Activated CD8-positive, alpha-beta memory T cell treated with anti-CD3 and anti-CD28 coated beads, Interleukin-2, amount 50 U/mL, for 48 hours (primary cell): ENCODE measurements around the gene DHRS1.
A peak's percentile ranks its signal among the peaks of the same experiment; 100 is the strongest.

Source experiments
- DNase-seq: peaks from one replicate; pipeline ENCODE4 v3.0.0-alpha.2; 2020

Gene DHRS1

DNA sequence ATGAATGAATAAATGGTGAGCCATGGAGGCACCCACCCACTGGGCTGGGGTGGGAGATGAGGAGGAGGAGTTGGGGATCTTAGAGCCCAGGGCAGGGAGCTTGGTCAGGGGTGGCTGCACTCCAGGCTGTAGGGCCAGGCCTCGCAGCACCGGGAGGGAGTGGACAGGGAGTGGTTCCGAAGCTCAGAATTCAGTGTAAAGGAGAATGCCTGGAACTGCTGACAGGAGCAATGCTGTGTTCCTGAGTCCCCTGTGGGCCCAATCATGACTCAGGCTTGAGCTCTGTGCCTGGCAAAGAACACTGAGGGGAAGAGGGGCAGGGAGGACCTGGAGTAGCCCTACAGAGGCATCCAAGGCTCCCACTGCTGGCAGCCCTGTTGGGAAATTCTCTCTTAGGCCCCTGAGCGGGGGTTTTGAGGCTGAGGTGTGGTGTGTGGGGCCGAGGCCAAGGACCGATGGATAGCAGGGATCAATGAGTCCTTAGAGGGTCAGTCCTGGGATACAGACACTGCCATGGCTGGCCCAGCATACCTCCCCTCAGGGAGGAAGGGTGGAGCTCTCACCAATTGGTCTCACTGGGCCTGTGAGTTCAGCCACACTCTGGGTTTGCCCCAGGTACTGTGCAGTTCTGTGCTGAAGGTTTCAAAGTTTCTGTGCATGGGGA is 18.7 kb downstream of the DHRS1 start:
- no peak for DNase-seq

DNA sequence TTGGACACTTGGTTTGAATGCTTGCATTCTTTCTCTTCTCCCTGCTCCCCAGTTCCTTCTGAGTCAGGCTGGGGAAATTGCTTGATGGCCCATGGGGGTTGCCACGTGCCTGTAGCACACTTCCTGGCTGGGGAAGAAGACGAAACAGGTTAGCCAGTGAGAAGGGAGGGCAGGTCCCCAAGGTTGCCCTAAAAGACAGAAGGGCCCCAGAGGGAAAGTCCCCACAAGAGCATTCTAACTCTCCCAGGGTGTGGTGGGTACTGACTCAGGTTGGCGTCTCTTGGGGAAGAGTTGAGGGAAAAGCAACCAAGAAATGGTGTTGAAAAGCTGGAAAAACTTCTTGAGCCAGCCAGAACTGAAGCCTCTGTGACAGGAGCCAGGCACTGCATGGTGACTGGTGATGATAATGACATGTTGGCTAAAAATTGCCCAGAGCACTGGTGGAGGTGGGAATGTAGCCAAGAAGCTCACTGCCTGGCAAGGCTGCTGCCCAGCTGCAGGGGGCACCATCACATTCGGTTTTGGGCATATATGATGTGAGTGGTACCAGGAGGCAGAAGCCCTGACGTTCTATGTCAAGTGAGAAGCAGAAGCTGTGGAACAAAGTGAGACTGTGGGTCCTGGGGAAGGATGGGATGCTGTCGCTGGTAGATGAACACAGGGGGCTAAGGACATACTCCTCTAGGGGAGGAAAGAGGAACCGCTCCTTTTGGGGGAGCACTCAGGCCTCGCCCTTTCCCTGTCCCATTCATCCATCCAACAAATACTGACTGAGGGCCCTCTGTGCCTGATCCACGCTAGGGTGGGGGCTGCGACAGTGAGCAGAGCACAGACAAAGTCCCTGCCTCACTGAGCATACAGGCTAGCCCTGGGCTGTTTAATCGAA is 20.0 kb downstream of the DHRS1 start:
- peak; percentile 66 for DNase-seq

DNA sequence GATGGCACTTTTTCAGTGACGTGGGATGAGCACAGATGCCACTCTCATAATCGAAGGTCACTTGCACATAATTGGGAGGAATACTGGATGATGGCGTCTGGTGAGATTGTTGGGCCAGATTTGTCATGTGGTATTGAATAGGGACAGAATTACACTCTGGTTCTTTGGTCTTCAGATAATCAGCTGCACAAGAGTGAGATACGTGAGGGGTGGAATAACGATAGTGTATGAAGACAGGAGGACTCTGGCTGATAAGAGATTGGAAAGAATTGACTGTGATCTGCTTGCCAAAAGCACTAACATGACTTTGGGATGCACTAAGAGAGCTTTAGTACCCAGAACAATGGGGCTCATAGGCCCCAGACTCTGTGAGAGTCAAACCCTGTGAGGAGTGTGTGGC is 21.2 kb downstream of the DHRS1 start:
- no peak for DNase-seq

DNA sequence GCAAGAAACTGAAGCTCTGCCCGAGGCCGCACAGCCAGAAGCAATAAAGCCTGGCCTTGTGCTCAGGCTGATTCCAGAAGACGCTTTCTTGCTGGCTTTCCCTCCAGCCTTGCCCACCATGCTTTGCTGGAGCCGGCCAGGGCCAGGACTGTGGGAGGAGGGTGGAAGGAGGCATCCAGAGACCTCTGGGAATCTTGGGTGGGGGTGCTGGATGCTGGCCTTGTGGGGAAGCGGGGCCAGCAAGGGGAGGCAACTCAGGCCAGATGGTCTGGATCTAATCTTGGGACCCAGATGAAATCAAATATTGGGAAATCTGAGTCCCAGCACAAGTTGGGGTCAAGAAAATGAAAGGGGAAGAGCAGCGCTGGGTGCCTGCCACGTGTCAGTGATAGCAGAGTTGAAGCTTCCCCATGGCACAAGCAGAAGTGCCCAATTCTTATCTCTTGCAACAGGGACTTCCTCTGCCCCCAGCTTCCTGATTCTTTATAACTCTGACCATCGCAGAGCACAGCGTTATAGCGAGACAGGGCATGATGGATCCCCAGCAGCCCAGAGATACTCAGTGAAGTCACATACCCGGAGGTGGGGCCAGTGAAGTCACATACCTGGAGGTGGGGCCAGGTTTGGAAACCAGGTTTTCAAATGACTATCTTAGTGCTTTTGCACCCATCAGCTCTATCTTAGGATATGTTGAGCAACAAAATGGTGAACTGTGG is 21.8 kb downstream of the DHRS1 start:
- no peak for DNase-seq

DNA sequence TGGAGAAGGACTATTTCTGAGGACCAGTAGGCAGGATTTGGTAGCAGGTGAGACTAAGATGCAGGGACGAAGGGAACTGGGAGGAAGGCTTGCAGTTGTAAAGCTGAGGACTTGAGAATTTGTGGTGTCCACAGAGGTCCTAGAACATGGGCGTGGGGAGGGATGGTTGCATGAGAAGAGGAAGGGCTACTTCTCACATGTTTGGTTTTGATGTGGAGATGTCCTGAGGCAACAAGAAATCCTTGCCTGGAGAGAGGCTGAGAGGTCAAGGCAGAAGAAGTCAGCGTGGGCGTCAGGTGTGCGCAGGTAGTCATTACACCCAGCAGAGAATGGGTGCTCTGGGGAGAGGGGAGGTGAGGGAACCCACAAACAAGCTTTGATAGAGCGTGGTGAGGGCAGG is 22.5 kb downstream of the DHRS1 start:
- no peak for DNase-seq

DNA sequence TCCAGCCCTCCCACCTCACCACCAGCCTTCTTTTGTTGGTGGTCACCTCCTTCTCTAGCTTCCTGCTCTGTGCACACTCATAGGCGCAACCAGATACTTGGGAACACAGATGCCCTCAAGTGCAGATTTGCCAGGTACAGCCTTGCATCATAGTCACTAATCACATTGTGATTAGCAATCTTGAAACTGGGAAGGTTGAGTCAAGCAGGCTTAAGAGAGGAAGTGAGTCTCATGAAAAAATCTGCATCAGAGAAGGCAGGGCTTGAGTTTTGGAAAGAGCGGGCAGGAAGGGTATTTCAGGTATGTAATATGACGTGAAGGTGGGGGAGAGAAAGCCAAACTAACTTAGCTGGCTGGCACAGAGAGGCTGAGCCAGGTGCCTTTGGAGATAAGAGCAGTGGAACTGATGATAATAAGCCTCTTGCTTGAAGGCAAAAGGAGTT is 25.5 kb downstream of the DHRS1 start:
- DNase-seq: peak; percentile 64

DNA sequence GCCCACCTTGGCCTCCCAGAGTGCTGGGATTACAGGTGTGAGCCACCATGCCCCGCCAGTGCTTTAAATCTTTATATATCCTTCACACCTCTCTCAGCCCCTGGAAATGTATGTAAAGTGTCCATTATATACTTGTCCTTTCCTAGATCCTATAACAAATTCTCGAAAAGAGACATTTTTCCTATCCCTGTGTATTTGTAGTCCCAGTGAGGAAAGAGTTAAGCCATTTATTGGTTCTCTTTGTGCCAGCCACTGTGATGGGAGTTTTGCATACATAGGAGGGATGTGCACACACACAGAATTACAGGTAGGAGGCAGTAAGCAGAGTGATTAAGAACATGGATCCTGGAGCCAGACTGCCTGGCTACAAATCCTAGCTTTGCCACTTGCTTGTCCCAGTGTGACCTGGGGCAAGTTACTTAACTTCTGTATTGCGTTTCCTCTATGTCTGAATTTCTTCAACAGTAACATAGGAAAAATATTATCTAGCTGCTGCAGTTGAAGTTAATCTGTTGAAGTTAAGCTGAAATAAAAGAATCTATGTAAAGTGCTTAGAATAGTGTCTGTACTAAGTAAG is 26.1 kb downstream of the DHRS1 start:
- DNase-seq: no peak

DNA sequence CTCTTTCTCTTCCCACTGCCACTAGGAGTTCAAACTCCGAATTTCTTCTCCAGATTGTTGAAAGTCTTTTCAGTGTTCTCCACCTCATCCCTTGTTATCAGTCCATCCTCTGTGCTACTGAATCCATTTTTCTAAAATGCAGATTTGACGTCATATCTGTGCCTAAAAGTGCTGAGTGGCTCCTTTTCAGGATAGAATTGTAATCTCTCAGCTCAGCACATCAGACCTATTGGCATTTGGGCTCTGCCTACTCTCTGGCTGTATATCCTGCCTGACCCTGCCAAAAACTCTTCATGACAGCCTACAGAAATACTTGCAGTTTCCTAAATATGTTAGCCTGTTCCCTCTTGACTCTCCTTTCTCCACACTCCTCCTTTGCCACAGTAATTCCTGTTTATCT is 27.1 kb downstream of the DHRS1 start:
- no peak for DNase-seq

DNA sequence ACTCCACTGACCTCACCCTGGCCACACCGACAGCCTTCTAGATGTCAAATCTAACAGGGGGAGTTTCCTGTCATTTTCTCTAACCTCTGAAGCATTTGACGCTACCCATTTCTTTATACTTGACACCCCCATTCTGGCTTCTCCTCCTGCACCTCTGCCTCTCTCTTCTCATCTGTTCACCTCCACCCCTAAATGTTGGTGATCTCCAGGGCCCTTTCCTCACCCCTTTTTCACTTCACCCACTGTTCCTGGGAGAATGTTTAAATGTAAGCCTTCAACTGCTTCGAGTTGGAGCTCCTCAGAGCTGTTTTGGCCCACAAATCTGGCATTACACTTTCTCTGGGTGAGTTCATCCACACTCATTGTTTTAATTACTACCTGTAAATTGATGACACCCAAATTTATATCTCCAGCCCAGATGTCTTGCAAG is 27.7 kb downstream of the DHRS1 start:
- no peak for DNase-seq

DNA sequence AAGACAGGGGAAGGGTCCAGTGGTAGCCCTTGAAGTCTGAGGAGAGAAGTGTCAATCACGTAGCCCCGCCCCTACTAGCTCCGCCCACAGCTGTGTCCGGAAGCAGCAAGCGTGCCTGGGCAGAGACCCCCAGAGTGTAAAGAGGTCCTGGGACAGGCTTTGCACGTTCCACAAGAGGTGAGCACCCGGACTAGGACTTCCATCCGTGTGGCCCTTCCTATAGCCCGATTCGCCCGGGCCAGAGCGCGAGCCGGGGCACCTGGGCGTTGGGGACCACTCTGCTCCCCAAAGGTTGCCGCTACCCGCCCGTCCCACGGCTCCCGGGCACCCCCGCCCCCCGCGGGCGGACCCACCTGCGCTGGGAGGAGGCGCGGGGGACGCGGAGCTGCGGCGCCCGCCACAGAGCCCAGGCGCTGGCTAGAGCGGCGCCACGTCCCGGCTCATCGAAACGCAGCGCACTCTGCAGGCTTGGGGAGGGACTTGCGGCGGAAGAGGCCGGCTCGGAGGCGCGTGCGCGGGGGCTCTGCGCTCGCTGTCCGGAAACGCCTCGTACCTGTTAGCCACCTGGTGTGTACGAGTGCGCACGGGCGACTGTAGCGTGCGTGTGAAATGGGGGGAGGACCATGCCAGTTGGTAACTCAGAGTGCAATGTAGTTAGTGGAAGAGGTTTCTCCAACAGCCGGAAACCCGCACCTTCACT is 28.3 kb downstream of the DHRS1 start, which contains the start of gene RABGGTA:
RABGGTA (minus strand) TSS at position 464 of the 700 bp plus-strand sequence. CDS start 482 bp downstream, outside the sequence.
- DNase-seq: peak; percentile 93

DNA sequence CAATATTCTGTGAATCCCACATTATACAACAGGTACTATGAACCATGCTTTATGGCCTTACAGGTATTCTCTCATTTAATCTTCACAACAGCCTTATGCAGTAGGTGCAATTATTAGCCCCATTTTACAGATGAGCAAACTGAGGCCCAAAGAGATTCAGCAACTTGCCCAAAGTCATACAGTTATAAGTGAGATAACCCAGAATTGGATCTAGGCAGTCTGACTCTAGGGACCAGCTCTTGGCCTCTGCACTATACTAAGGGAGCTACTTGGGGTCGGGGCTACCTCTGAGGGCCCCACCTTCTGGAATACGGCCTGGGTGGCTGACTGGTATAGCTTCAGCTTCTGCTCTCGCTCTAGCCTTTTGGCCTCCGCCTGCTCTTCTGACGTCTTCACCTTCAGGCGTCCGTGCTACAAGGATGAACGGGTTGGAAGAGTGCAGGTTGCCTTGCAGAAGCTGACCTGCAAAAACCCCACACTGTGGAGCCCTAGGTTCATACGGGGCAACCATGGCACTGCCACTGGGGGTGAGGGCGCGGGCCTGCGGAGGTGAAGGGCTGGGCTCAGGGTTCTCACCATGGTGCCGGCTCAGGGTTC is 28.9 kb downstream of the DHRS1 start:
- no peak for DNase-seq

DNA sequence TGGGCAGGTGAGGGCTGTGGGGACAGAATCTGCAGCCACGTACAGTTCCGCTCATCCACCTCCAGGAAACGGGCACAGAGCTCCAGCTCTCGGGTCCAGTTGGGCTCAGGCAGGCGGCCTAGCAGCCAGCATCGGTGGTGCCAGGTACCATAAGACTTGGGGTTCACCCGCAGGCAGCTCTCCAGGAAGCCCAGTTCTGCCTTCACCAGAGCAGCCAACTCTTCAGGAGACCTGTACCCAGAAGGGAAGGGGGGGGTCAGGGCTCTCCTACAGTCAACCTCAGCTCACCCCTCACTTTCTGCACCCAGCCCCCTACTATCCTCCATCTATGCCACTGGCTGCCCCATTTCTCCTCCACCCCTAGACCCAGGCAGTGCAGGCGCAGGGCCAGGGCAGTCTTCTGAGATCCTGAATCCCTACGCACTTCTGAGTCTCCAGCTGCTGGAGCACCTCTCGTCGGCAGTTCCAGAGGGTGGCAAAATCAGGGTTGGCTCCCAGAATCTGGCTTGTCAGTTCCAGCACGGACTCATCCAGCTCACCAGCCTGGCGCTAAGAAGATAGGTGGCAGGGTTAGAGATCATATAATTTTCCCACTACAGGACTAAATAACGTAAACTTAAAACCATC is 29.6 kb downstream of the DHRS1 start:
- no peak for DNase-seq

DNA sequence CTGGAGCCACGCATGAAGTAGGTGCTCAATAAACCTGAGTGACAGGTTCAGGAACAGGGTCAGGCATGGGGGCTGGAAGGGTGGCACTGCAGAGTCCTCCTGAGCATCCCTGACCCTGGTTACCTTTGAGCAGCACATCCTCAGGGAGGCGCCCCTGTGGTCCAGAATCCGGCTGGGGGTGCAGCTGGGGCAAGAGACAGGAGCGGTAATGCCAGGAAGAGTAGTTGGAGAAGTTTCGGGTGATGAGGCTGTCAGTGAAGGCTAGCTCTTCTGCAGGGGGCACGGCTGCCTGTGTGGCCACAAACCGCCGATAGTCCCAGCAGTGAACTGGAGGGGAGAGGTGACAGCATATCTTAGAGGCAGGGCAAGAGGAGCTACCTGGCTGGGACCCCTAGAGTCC is 30.2 kb downstream of the DHRS1 start:
- no peak for DNase-seq

DNA sequence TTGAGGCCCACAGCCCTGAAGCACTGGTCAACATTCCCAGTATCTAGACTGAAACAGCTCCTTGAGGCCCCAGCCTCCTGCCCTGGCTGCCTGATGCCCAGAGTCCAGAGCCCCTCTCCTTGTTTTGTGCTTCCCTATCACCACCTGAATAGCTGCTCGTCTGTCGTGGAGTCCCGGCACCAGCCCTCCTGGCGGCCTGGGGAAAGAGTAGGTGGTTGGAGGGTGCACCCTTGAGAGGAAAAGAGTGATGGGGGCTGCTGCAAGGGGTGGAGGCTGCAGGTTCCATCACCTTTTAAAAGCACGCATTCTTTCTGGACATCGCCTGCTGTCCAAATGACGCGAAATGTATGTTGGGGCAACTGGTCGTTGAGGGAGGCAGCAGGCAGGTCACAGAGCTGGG is 31.4 kb downstream of the DHRS1 start:
- no peak for DNase-seq

DNA sequence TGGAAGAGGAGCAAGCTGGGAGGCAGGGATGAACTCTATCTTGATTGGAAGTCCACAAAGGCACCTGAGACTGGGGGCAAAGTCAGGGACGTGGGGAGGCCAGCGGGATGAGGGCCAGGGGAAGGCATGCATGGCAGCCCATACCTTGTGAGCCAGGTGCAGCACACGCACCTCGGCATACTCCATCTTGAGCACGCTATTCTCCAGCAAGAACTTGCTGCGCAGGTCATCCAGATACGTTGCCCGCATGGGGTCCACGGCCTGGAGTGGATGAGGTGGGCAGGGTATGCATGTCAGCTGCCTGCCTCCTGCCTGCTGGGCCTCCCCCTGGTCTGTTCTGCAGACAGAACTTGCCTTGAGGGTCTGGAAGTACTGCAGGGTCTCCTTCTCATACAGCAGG is 32.1 kb downstream of the DHRS1 start:
- no peak for DNase-seq

DNA sequence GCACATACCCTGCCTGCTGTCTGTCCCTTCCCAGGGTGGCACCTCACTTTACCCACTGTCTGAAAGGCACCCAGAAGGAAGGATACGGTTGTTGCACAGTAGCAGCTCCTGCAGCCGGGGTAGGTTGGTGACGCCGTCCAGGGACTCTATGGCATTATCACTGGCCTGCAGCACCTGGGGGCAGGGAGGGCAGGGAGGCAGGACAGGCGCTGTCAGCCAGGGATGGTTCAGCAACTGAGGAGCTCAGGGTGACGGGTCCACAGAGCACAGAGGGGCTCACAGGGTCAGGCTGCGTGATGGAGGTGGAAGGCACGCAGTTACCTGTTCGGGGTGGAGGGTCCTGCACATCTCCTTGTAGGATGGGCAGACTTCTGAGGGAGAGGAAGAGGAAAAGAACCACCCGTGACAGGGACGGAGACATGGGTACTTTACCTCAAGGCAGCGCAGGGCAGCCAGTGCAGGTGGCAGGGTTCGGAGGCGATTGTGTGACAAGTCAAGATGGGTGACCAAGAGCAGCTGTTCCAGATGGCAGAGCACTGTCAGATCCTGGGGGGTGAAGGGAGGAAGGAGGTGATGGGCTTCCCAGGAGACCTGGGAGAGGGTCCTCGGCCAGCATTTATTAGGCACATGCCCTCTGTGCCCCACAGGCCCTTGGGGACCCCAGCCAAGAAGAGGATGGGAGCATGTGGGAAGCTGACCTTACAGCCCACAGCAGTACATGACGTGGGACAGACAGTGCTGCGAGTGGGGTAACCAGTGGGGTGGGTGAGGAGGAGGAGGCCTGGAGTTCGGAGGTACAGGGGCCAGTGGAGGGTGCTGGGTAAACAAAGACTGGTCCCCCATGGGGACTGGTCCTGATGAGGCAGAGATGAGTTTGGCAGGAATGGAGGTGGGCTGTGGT is 33.0 kb downstream of the DHRS1 start:
- no peak for DNase-seq

DNA sequence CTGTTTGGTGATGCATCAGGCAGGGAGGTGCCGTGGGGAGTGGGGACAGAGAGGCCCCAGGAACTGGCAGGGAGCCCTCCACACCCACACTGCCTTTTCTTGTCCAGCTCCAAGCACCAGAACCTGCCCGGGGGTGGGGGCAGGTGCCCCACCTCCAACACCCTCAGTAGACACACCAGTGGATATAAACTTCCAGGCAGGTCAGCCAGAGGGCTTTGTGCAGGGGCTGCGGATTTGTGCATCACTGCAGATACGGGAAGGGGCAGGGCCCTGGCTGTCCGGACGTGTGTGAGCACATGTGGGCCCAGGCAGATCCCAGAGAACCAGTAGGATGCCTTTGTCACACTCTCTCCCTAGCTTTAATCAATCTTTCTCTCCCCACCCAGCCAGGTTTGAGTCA is 35.3 kb downstream of the DHRS1 start:
- no peak for DNase-seq

DNA sequence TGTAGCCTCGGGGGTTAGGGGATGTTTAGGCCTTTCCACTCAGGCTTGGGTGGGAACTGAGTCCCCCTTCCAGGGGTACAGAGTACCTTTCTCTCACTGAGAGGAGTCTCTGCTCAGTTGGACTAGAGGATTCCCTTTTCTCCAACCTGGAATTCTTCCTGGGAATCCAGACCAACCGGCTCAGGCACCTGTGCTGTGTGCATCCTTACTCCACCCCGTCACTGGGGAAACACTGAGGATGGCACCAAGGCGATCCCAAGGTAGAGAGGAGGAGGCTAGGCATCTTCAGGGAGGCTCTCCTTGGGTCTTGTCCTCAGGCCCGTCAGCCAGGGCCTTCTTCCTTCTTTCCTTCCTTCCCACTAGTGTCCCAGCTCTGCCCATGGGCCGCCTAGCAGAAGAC is 35.7 kb downstream of the DHRS1 start:
- no peak for DNase-seq

DNA sequence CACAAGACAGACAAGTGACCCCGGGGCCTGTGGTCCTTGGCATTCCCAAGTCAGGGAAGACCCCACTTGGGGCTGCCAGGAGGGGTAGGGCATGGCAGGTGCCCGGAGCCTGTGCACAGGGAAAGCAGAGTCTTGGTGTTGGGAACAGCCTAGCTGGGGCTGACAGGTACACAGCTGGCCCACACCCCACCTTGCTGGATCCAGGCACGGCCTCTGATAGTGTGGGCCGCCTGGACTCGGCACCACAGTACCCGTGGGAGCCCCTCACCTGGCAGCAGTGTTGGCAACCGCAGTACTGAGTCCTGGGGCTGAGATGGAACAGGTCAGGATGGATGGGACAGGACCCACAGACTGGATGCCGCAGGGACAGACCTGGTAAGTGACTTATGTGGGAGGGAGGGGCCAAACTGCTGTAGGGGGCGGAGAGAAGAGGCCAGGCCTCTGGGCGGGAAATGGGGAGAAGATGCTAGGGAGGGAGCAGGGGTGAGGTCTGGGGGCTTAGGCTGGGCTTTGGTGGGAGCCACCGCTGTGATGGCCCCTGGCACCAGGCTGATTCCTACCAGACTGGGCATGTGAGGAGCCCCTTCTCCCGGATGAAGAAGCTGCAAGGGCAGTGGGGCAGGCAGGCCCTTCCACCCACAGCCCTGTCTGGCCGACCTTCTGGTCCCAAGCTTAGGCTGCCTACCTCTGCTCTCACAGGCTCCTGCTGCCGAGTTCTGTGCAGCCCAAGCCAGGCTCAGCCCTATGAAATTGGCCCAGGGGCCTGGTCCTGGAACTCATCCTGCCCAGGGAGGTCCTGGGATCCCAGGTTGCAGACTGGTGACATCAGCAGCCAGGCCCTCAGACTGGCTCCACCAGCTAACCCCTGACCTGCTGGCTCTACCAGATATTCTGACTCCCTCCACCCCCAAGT is 36.5 kb downstream of the DHRS1 start, which contains the start of gene TGM1:
TGM1 (minus strand) TSS at position 357 of the 913 bp plus-strand sequence. CDS start 825 bp downstream, outside the sequence.
- DNase-seq: no peak
